Measurements from ENCODE around the gene GATA6.

GATA6 gene

GRCh38 chr18:22169011-22169888 lies at the start of gene GATA6:
TSS of gene GATA6 (plus strand) at chr18:22169589. CDS start at chr18:22171145, 1,556 bp downstream.
- no peak for DNase-seq (ENCODE audit: low read depth in 2 of 2)

GRCh38 chr18:22124970-22125369 lies 44.4 kb upstream of the GATA6 start:
- no peak for DNase-seq (ENCODE audit: low read depth in 2 of 2)

- no peak for DNase-seq (ENCODE audit: low read depth in 2 of 2)
Measured at GRCh38 chr18:22128954-22129353, 40.4 kb upstream of the GATA6 start.

DNA sequence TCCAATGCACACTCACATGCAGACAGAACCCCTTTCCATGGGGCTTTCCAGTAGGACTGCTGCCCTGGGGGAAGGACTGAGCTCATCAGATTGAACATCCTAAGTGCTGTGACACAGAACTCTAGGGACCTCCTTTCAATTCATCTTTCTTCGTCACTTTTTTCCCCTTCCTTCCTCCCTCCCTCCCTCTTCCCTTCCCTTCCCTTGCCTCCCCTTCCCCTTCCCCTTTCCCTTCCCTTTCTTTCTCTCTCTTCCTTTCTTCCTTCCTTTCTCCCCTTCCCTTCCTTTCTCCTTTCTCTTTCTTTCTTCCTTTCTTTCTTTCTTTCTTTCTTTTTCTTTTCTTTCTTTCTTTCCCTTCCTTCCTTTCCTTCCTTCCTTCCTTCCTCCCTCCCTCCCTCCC lies 39.6 kb upstream of the GATA6 start:
- no peak for DNase-seq (ENCODE audit: low read depth in 2 of 2)

- no peak for DNase-seq (ENCODE audit: low read depth in 2 of 2)
Measured at GRCh38 chr18:22132258-22132657, 37.1 kb upstream of the GATA6 start.

GRCh38 chr18:22132763-22133162 lies 36.6 kb upstream of the GATA6 start:
- DNase-seq (ENCODE audit: low read depth in 2 of 2), result no peak

GRCh38 chr18:22136395-22136794 lies 33.0 kb upstream of the GATA6 start:
- DNase-seq (ENCODE audit: low read depth in 2 of 2), result no peak

GRCh38 chr18:22141211-22141610 lies 28.2 kb upstream of the GATA6 start:
- DNase-seq (ENCODE audit: low read depth in 2 of 2), result no peak

GRCh38 chr18:22143347-22144340 lies 25.7 kb upstream of the GATA6 start:
- no peak for DNase-seq (ENCODE audit: low read depth in 2 of 2)

GRCh38 chr18:22145160-22145559 lies 24.2 kb upstream of the GATA6 start:
- DNase-seq (ENCODE audit: low read depth in 2 of 2), result no peak

GRCh38 chr18:22149710-22150109 lies 19.7 kb upstream of the GATA6 start:
- no peak for DNase-seq (ENCODE audit: low read depth in 2 of 2)

- no peak for DNase-seq (ENCODE audit: low read depth in 2 of 2)
Measured at GRCh38 chr18:22152093-22152492, 17.3 kb upstream of the GATA6 start.

GRCh38 chr18:22153428-22153827 lies 16.0 kb upstream of the GATA6 start:
- DNase-seq (ENCODE audit: low read depth in 2 of 2), result no peak

GRCh38 chr18:22155584-22155983 lies 13.8 kb upstream of the GATA6 start:
- DNase-seq (ENCODE audit: low read depth in 2 of 2), result no peak

DNA sequence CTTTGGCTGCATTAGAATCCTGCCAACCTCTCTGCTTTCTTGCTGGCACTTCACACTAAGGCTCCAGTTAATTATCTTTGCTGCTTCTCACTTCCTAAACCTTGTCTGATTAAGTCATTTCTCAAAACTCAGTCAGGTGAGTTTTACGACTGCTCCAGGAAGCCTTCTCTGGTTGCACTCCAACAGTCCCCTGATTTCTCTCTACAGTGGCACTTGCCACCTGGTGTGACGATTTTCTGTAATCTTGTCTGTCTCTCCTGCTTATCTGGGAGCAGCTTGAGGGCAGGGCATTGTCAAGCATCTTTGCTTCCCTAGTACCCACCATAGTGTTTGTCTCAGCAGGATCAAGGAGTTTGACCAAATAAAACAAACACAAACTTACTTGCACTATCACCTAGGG lies 10.4 kb upstream of the GATA6 start:
- DNase-seq (ENCODE audit: low read depth in 2 of 2), result no peak

GRCh38 chr18:22161090-22161489 lies 8.3 kb upstream of the GATA6 start:
- no peak for DNase-seq (ENCODE audit: low read depth in 2 of 2)

- DNase-seq (ENCODE audit: low read depth in 2 of 2), result no peak
Measured at GRCh38 chr18:22163416-22164161, 5.8 kb upstream of the GATA6 start.

- DNase-seq (ENCODE audit: low read depth in 2 of 2), result no peak
Measured at GRCh38 chr18:22164337-22165048, 4.9 kb upstream of the GATA6 start.

- DNase-seq (ENCODE audit: low read depth in 2 of 2), result no peak
Measured at GRCh38 chr18:22165049-22165602, 4.3 kb upstream of the GATA6 start.

- DNase-seq (ENCODE audit: low read depth in 2 of 2), result no peak
Measured at GRCh38 chr18:22165603-22166068, 3.8 kb upstream of the GATA6 start.
